Colonic mucosa (tissue), 4 donors: ENCODE results near the gene SLAMF9. TPM values are rescaled to one million over a fixed set of nuclear protein-coding genes. Genes with fewer than 3 reads are reported as not detected.
A peak's percentile ranks its signal among the peaks of the same experiment; 100 is the strongest.

Experiments
- DNase-seq: peaks from one replicate; pipeline ENCODE4 v3.0.0-alpha.2; 2020
- H3K27ac ChIP-seq: fragments of 200-600 bp; one replicate; pipeline ENCODE4 v1.8.0; 2021
- H3K27me3 ChIP-seq: fragments of 200-600 bp; one replicate; pipeline ENCODE4 v1.8.0; 2021
- H3K36me3 ChIP-seq: fragments of 200-600 bp; one replicate; pipeline ENCODE4 v1.8.0; 2021
- H3K4me1 ChIP-seq: fragments of 200-600 bp; one replicate; pipeline ENCODE4 v1.8.0; 2021; ENCODE audit warnings: mild to moderate bottlenecking
- H3K4me3 ChIP-seq: fragments of 200-600 bp; one replicate; pipeline ENCODE4 v1.8.0; 2021
- H3K9ac ChIP-seq, 2 donors: one replicate each; pipeline ENCODE4 v1.7.0; 2013; ENCODE audit warnings: control low read depth in 2 of 2, low read depth in 2 of 2, low read length in 2 of 2
- H3K9me3 ChIP-seq: fragments of 200-600 bp; one replicate; pipeline ENCODE4 v1.8.0; 2021
- CTCF ChIP-seq: fragments of 200-600 bp; IDR thresholded peaks from one replicate; pipeline ENCODE4 v1.8.0; 2022; ENCODE audit warnings: antibody characterized with exemption, mild to moderate bottlenecking
- intact Hi-C: fragments of 100-400 bp; cut with DNase I; formaldehyde crosslinking; loops from one replicate; pipeline ENCODE4 v1.14.1; 2022
- total RNA-seq, 2 donors: library from RNA; stranded (reverse); fragmentation: NEBNext Ultra II Directional in 1 of 2; extraction: Animal tissue kit (Norgen Biotek cat#: 25700) in 1 of 2; gene quantifications; one replicate each; pipeline ENCODE4 v1.2.1, GENCODE V29; 2021
- donor health status: healthy.
- donor health status: DM: no; HTN: no; CAD: no.
- donor health status: DM: no; HTN: no; CAD: no.

SLAMF9 gene
- total RNA-seq, 2 donors from 2014 or later, result not detected

DNA sequence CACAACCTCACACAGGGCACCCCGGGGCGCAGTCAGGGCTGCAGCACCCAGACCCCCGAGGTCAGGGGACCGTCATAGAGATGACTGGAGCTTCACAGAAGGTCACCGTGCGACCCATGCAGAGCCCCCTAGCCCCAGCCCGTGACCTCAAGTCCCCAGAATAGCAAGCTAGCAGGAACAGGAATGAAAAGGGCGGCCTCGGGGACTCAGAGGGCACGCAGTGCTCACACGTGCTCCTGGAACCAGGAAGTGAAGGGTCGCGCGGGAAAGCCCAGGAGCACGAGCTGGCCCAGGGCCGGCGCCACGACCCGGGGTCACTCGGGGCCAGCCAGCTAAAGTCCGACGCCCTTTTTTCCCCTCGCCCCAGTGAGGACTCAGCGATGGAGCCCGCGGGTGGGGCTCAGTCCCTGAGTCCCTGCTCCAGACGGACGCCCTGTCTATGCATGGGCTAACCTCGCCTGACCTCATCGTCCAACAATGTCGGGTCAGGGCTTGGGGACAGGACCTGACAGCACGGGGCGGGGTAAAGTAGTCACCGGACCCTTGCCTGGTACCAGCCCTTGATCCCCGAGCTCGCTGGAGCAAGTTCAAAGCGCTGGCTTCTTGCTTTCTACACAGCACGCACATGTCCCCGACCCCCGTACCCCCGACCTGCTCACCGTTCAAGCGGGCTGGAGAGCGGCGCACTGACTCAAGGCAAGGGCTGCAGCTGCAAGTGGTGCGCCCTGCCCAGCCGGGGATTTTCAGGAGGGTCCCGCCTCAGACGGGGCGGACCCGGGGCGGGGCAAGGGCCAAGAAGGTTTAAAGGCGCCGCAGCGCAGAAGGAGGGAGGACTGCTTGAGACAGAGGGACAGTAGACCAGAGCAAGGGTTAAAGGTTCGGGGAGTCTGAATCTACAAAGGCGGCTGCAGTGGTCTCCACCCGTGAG, 29.0 kb downstream of the SLAMF9 start, which contains the start of gene TAGLN2:
TAGLN2 (minus strand) TSS at position 717 of the 928 bp plus-strand sequence. CDS start 4,998 bp downstream, outside the sequence.
- H3K9ac ChIP-seq, result peak within 1 kb of the TSS; percentile 99
- peak within 1 kb of the TSS; percentile 68 for H3K4me3 ChIP-seq
- no peaks in the 10 kb centered on the region for H3K4me1 ChIP-seq
- peak within 1 kb of the TSS; percentile 92 for H3K27ac ChIP-seq
- H3K36me3 ChIP-seq, result peaks cover 2% of the 10 kb centered on the region
- DNase-seq, result peak; percentile 96
- no peaks in the 10 kb centered on the region for H3K27me3 ChIP-seq
- no peaks in the 10 kb centered on the region for H3K9me3 ChIP-seq
- intact Hi-C loops, result no loop called here
- no peak for TF ChIP-seq CTCF

DNA sequence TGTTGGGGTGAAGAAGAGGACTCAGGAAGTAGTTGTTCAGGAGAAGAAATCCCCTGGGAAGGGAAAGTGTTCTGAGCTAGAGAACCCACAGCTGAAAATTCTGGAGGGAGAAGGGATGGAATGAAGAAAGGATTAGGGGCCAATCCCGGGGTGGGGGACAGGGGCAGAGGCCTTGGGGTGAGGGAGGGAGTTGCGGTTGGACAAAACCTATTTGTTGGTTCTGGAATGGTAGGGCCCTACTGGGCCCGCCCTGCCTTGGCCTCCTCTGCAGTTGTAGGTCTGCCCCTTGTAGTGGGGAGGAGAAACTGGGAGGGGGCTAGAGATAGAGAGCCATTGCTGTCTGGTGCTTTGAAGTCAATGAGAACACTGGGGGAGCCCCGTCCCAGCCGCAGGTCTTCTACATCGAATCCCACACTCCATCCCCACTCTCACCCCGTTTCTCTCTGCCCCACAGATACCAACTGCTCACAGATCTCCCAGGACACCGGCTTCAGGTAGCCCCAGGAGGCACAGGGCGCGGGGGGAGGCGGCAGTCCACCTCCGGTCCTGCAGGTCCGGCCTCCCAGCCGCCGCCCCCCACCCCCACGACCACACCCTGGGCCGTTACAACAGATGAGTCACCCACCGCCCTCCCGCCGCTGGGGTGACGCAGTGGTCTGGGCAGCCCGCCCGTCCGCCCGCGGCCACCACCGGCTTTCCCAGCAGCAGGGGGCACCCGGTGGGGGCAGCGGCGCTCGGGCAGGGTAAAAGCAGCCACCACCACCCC, 29.8 kb downstream of the SLAMF9 start:
- intact Hi-C loops, result no loop called here
- Histone ChIP-seq H3K27ac (peak overlapping the region; percentile 92), H3K4me3 (peak overlapping the region; percentile 68), H3K27me3 (no peaks in the 10 kb centered on the region), H3K36me3 (peaks cover 11% of the 10 kb centered on the region), H3K4me1 (no peaks in the 10 kb centered on the region), H3K9me3 (no peaks in the 10 kb centered on the region), H3K9ac (peak overlapping the region; percentile 99)
- DNase-seq, result peak; percentile 90
- TF ChIP-seq CTCF, result no peak

GRCh38 chr1:159923203-159924024, 30.6 kb downstream of the SLAMF9 start:
- H3K4me1 ChIP-seq, result no peaks in the 10 kb centered on the region
- no peak for TF ChIP-seq CTCF
- intact Hi-C loops, result no loop called here
- no peaks in the 10 kb centered on the region for H3K27me3 ChIP-seq
- no peaks in the 10 kb centered on the region for H3K9me3 ChIP-seq
- peak overlapping the region; percentile 92 for H3K27ac ChIP-seq
- peak overlapping the region; percentile 99 for H3K9ac ChIP-seq
- H3K4me3 ChIP-seq, result peak overlapping the region; percentile 68
- H3K36me3 ChIP-seq, result peaks cover 18% of the 10 kb centered on the region
- DNase-seq, result peak; percentile 94

GRCh38 chr1:159922511-159923202, 31.4 kb downstream of the SLAMF9 start:
- Histone ChIP-seq H3K27me3 (no peaks in the 10 kb centered on the region), H3K4me3 (peak overlapping the region; percentile 68), H3K36me3 (peaks cover 19% of the 10 kb centered on the region), H3K9me3 (no peaks in the 10 kb centered on the region), H3K4me1 (no peaks in the 10 kb centered on the region), H3K9ac (peak overlapping the region; percentile 99), H3K27ac (peak overlapping the region; percentile 92)
- no peak for TF ChIP-seq CTCF
- intact Hi-C loops, result no loop called here
- DNase-seq, result peak; percentile 69
